ENCODE data around the gene PCDHA9.

DNA sequence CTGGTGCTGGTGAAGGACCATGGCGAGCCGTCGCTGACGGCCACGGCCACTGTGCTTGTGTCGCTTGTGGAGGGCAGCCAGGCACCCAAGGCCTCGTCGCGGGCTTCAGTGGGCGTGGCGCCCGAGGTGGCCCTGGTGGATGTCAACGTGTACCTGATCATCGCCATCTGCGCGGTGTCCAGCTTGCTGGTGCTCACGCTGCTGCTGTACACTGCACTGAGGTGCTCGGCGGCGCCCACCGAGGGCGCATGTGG is 9.7 kb downstream of the PCDHA9 start:
- no peak for TF ChIP-seq EZH2 (IDR thresholded peaks at IDR 0.05; ENCODE audit: borderline replicate concordance, low read depth, low read length, severe bottlenecking)
- TF ChIP-seq, protein P1, sequence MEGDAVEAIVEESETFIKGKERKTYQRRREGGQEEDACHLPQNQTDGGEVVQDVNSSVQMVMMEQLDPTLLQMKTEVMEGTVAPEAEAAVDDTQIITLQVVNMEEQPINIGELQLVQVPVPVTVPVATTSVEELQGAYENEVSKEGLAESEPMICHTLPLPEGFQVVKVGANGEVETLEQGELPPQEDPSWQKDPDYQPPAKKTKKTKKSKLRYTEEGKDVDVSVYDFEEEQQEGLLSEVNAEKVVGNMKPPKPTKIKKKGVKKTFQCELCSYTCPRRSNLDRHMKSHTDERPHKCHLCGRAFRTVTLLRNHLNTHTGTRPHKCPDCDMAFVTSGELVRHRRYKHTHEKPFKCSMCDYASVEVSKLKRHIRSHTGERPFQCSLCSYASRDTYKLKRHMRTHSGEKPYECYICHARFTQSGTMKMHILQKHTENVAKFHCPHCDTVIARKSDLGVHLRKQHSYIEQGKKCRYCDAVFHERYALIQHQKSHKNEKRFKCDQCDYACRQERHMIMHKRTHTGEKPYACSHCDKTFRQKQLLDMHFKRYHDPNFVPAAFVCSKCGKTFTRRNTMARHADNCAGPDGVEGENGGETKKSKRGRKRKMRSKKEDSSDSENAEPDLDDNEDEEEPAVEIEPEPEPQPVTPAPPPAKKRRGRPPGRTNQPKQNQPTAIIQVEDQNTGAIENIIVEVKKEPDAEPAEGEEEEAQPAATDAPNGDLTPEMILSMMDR (IDR thresholded peaks at IDR 0.05; ENCODE audit: borderline replicate concordance, extremely low read depth, low read length, poor library complexity, severe bottlenecking) = no peak
